Putamen (tissue), 1 donor: Measurements from ENCODE around the gene FOXN1.
A peak's percentile ranks its signal among the peaks of the same experiment; 100 is the strongest.

Source experiments
- DNase-seq: peaks from one replicate; pipeline ENCODE4 v3.0.0-alpha.2; 2016; ENCODE audit warnings: low spot score

The FOXN1 gene

GRCh38 chr17:28547623-28548416, 41.7 kb downstream of the FOXN1 start:
- DNase-seq = peak; percentile 57

DNA sequence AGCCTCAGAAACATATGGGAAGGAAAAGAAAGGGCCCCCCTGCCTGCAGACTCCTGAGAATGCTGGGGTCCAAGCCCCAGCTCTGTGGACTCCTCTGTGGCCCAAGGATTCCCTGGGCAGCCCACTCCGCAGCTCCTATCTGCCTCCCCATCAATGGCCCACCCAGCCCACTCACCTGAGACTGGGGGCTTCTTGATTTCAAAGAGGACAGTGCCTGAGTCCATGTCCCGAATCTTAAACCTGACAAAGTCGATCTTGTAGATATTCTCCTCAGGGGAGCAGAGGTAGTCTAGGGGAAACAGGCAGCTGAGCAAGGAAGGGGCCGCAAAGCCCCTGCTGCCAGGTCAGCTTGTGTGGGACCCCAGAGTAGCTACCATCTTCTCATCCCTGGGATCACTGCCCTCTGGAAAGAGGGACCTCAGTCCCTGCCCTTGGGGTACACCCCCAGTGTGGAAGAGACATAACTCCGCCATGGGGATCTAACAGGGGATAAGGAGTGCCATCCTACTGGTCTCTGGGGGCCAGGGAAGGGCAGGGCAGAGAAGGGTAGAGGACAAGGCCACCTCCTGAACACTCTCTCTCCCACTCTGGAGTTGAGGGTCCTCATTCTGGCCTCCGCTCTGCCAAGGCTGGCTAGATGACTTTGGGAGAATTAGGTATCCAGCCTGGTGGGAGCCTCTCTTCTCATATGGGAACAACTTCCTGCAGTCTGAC, 42.4 kb downstream of the FOXN1 start:
- no peak for DNase-seq

- DNase-seq = no peak
Observed at GRCh38 chr17:28549236-28550132, 43.3 kb downstream of the FOXN1 start.

- DNase-seq = no peak
Observed at GRCh38 chr17:28550858-28551257, 44.7 kb downstream of the FOXN1 start.

- no peak for DNase-seq
Observed at GRCh38 chr17:28551421-28552175, 45.5 kb downstream of the FOXN1 start.

DNA sequence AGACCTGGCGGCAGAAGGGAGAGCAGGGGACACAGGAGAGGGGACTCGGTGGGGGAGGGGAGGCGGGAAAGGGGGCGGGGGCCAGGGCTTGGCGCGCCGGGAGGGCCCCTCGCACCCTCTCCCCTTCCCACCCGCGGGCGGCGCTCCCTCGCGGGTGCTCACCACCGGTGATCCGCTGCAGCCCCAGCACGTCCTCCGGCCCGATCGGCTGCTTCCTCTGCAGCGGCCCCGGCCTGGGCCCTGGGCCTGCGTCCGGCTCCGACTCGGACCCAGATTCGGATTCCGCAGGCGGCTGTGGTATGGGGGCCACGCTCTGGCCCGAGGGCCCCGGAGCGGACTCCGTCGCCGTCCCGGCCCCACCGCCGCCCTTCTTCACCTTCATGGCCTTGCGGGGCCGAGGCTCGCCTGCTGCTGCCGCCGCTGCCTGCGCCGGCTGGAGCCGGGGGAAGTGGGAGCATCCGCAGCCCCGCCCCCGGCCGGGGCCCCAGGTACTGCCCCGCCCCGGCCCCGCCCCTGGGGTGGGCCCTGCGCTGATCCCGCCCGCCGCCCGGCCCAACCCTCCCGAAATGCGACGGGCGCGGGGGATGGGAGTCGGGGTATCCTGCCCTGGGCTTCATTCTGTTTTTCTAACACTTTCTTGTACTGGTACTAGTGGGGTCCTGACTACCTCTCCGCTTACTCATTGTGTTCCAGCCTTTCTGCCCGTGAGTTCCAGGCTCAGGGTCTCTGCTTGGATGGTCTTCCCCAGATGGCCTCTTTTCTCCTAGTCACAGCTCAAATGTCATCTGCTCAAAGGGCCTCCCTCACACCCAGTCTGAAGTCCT, 46.2 kb downstream of the FOXN1 start, which contains the start of gene UNC119:
TSS of gene UNC119 (minus strand) at position 449 of the 824 bp plus-strand sequence. CDS start at position 382, 67 bp downstream.
- peak; percentile 74 for DNase-seq

GRCh38 chr17:28553000-28553505, 46.9 kb downstream of the FOXN1 start:
- DNase-seq = no peak

DNA sequence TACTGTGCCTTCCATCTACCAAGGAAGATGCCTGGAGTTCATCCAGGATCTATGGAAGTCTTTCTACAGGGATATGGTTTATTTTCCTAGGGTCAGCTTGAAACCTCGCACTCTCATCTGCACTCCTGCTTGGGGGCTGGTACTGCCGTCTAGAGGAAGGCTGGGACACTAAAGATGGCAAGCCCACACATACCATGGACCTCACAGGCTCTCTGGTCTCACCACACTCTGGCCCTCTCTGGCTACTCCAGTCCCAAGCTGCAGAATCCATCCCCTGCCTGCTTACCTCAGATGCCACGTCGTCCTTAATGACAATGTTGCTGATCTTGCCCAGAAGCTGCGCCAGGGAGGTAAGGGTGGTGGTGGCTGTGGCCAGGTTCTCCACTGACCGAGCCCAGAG, 48.4 kb downstream of the FOXN1 start:
- DNase-seq = no peak

- no peak for DNase-seq
Observed at GRCh38 chr17:28555022-28555421, 48.9 kb downstream of the FOXN1 start.

- DNase-seq = no peak
Observed at GRCh38 chr17:28563475-28563874, 57.3 kb downstream of the FOXN1 start.

DNA sequence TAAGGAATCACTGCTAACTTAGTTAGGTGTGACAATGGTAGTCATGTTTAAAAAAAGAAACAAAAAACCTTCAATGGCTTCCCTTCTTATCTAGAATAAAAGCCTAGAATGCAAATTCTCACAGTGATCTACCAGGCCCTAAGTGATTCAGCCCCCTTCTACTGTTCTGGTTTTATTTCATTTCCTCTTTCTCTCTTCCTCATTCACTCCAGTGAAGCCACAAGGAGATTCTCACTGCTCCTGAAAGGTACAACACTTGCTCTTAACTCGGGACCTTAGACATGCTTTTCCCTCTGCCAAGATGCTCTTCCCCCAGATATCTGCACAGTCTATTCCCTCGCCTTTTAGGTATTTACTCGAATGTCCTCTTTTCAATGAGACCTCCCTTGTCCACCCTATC, 61.5 kb downstream of the FOXN1 start:
- no peak for DNase-seq

- DNase-seq = no peak
Observed at GRCh38 chr17:28569446-28569845, 63.3 kb downstream of the FOXN1 start.

DNA sequence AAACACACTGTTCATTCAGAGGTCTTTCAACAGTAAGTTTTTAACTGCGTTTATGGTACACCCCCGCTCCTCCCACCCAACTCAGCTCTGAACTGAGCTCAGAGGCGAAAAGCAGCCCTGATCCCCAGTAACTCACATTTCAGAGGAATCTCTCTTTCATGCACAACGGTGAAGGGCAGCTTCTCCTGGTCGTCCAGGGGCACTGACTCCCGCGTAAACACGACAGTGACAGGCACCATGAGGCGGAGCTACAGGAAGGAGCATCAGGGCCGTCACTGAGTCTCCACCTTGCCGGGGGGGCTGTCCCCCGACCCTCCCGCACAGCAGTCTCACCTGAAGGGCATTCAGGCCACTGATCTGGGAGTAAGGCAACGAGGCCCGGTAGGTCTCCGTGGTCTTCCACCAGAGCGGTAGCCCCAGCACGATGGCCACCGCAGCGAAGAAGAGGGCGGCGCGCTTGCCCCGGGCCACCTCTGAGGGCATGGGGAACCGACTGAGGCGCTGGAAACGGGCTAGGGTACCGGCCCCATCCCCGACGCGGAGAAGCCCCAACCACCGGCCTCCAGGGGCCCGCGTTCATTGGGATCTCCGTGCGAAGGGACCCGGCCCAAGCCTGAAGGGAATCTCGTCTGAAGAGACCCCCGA, 64.7 kb downstream of the FOXN1 start:
- peak; percentile 34 for DNase-seq

DNA sequence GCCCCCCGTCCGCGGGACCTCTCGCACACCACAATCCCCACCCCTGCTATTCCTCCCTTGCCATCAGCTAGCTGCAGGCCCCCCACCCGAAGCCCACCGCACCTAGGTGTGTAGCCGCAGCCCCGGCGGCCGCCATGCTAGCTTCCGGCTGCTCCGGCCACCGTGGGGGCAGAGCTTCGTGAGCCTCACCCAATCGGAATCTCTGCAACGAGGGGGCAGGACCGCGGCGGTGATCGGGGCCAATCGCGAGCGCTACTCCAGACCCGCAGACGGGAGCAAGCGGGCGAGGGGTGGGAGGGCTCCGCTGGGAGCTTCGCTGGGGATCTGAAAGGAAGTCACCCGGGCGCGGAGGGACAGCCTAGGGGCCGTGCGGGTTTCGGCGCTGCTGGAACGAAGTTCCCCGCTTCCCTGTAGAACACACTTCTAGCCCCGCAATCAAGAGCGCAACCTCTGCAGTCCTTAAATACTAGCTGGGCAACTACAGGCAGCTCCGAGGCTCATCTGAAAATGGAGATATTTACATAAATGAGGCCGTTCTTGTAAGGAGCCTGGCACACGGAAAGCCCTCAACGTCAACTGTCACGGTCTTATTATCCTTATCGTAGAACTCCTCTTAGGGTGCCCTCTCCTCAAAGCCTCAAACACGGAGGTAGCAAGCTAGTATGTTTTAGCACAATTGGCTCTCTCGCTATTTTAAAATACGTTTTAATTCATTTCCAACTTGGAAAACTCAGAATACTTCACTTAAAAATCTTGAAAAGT, 65.4 kb downstream of the FOXN1 start, which contains the start of gene PIGS:
TSS of gene PIGS (minus strand) at position 164 of the 762 bp plus-strand sequence. CDS start at position 136, 28 bp downstream.
- DNase-seq = peak; percentile 96

DNA sequence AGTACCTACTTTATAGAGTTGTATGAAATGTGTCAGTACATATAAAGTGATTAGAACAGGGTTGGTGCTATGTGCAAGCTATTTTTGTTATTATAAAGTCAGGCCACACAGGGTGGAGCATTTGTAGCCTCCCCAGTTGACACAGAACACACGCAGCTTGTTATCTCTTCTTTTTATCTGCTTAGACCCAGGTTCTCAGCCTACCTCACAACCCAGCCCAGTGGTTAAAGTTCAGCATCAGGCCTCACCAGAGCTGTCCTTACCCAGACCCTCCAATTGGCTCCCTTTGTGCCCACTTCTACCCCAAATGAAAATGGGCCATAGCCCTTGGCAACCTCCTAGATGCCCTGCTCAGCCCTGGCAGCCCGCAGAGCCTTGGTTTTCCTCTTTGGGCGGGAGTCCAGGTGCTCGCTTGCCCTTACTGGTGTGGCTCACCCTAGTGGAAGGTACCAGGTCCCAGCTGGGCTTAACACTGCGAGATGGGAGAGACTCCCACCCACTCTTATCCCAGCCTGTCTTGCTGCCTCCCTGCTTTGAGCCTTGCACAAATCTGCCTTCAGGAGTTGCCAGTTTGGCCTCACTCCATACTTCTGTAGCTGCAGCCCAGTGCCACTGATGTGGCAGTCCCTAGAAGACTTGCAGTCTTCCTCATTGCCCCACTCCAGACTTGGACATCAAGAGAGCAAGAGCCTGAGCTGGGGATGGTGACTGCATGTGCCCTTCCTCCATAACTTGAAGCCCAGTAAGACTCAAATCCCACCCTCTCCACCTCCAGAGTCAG, 66.3 kb downstream of the FOXN1 start:
- no peak for DNase-seq

- DNase-seq = no peak
Observed at GRCh38 chr17:28573040-28573380, 66.9 kb downstream of the FOXN1 start.

DNA sequence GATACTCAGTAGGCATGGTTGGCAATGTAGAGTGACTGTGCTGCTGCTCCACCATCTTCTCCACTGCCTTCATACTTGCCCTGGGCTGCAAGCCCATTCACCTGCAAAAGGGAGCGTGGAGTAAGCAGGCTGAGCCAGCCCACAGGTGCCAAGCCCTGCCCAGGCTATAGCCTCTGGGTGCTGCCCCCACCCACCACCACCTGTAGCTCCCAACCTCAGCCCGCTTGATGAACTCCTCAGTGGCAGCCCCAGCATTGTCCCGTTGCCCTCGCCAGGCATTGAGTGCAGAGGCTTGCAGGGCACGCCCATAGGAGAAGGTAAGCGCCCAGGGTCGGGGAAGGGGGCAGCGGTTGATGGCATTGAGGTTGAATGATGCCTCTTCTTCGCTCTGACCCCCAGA, 67.4 kb downstream of the FOXN1 start:
- no peak for DNase-seq

DNA sequence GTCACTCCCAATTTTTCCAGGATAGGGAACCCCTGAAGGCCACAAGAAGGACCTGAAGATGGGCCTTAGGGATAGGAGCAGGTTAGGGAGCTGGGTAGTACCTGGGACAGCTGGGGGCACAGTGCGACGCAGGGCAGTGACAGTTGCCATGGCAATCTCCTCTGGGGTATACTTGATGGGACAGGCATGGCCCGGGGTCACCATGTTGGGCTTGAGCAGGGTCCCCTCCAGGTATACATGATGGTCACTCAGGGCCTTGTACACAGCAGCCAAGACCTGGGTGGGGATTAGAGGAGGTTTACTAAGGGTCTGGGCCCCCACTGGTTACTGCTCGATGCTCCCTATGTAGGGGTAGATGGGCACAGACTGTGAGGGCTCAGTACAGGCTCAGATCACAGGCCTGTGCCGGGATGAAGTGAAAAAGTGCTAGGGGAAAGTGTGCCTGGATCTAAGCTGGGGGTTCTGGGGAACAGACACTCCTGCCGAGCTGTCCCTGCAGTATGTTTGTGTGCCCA, 67.9 kb downstream of the FOXN1 start:
- DNase-seq = no peak
